Muscle of leg (tissue), 11 donors: Measurements from ENCODE around the gene MVK. TPM values are rescaled to one million over a fixed set of nuclear protein-coding genes. Genes with fewer than 3 reads are reported as not detected.

ENCODE experiments used
- DNase-seq: peaks from one replicate; pipeline ENCODE4 v3.0.0; 2013
- H3K27ac ChIP-seq: one replicate; pipeline ENCODE4 v1.5.1; 2013; ENCODE audit warnings: mild to moderate bottlenecking, low read length, control low read depth
- H3K27me3 ChIP-seq: one replicate; pipeline ENCODE4 v1.6.1; 2013; ENCODE audit warnings: low read length; ENCODE audit not compliant: control insufficient read depth, insufficient read depth
- H3K36me3 ChIP-seq: one replicate; pipeline ENCODE4 v1.6.1; 2013; ENCODE audit warnings: low read length; ENCODE audit not compliant: control insufficient read depth, insufficient read depth
- H3K4me1 ChIP-seq: one replicate; pipeline ENCODE4 v1.6.1; 2013; ENCODE audit warnings: low read length; ENCODE audit not compliant: control insufficient read depth, insufficient read depth
- H3K4me3 ChIP-seq: one replicate; pipeline ENCODE4 v1.5.1; 2013; ENCODE audit warnings: low read length, control low read depth
- H3K9me3 ChIP-seq: replicated peaks from 2 replicates; pipeline ENCODE4 v1.6.1; 2013; ENCODE audit warnings: low read depth, low read length; ENCODE audit not compliant: control insufficient read depth
- WGBS: methylation state at CpG from one replicate; pipeline ENCODE4 v1.1.5; 2013; ENCODE audit warnings: missing lambda C conversion rate; ENCODE audit not compliant: insufficient coverage; 5-methylcytosine and 5-hydroxymethylcytosine counted together
- polyA plus RNA-seq, 8 donors: library from polyadenylated mRNA; unstranded; fragments of 120-200 nt; gene quantifications; one replicate each; pipeline versions ENCODE4 v1.2.1 to v1.2.3, GENCODE V29; 2013; ENCODE audit warnings: inconsistent platforms in 1 of 8, low replicate concordance in 1 of 8; ENCODE audit not compliant: insufficient read length in 8 of 8, insufficient read depth in 1 of 8
- total RNA-seq: library from RNA; stranded (reverse); fragments of 120-200 nt; gene quantifications from one replicate; pipeline ENCODE4 v1.2.4, GENCODE V29; 2013

Gene MVK
- total and polyA plus RNA-seq, 9 donors = 12.6 to 18.4 (median 16.5) TPM

DNA sequence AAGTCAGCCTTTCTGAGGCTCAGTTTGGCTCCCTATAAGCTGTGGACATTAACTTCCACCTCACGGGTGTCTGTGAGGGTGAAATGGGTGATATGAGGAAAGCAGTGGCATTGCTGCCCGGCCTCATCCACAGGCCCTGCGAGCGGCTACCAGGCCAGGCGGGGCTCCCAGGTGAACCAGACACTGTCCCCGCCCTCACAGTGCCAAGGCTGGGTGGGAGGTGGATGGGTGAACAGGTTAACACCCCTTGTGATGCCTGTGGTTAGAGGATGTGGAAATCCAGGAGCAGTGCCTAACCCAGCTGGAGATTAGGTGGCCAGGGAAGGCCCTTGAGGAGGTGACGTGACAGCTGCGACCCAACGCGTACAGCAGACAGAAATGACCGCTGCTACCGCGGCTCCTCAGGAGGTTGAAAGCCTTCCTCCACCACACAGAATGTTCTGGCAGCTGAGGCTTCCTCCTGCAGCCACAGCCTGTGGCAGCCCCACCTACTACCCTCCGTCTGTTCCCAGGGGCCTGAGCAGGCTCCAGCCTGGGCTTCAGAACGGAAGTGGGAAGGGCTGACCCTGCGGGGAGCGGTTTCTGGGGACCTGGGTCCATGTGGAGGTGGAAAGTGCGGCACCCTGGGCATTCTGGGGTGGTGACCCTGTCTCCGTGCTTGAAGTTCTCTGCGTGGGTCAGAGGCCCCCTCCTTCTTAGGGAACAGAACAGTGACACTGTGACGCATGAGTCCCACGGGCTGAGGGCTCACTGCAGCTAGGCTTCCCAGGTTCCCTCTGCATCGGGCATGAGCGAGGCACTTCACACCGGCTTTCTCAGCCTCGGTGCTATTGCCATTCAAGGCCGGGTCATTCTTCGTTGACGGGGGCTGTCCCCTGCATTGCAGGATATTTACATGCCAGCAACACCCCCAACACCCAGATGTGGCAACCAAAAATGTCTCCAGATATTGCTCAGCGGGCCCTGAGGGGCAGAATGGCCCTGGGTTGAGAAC, 10.0 kb upstream of the MVK start:
- 84% methylated on average over 19 of the region's 30 CpGs for WGBS
- Histone ChIP-seq H3K36me3 (peaks cover 77% of the 10 kb centered on the region), H3K4me3 (no peak overlapping the region), H3K27ac (no peak overlapping the region), H3K27me3 (no peaks in the 10 kb centered on the region), H3K9me3 (no peaks in the 10 kb centered on the region), H3K4me1 (peaks cover 5% of the 10 kb centered on the region)
- DNase-seq = peak; percentile 34

DNA sequence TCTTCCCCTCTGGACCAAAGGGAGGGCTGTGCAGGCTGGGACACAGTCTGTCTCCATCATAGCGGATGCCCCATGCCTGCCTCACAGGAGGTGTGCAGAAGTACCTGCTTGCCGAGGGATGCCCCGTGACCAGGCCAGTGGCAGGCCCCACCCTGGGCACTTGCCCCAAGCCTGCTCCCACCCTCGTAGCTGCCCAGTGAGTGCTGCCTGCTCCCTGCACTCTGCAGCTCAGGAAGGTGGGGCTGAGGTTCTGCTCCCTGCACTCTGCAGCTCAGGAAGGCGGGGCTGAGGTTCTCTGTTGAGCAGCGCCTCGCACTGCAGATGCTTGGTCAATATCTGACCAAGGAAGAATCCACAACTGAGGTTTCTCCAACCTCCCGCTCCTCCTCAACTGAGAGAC, 7.2 kb upstream of the MVK start:
- H3K4me1 ChIP-seq = peaks cover 5% of the 10 kb centered on the region
- H3K9me3 ChIP-seq = no peaks in the 10 kb centered on the region
- H3K4me3 ChIP-seq = no peak overlapping the region
- no peak overlapping the region for H3K27ac ChIP-seq
- peaks cover 70% of the 10 kb centered on the region for H3K36me3 ChIP-seq
- 89% methylated on average over 8 of the region's 8 CpGs for WGBS
- no peak for DNase-seq
- H3K27me3 ChIP-seq = no peaks in the 10 kb centered on the region

DNA sequence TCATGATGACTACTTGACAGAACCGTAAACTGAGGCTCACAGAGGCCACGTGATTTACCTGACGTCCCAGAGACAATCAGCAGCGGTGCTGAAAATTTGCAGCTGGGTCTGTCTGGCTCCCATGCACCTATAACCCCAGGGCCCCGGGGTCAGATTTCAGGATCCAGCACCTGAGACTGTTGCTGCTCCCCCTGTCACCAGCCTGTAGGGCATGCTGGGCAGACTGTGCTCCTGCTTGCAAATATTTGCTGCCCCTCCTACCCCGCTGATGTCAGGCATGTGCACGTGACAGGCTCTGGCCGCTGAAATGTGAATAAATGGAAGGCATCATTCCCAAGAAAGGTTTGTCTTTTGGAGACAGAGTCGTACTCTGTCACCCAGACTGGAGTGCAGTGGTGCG, 6.3 kb upstream of the MVK start:
- no peak for DNase-seq
- H3K27me3 ChIP-seq = no peaks in the 10 kb centered on the region
- H3K4me1 ChIP-seq = peaks cover 5% of the 10 kb centered on the region
- H3K9me3 ChIP-seq = no peaks in the 10 kb centered on the region
- H3K4me3 ChIP-seq = no peak overlapping the region
- no peak overlapping the region for H3K27ac ChIP-seq
- 91% methylated on average over 9 of the region's 10 CpGs for WGBS
- peaks cover 61% of the 10 kb centered on the region for H3K36me3 ChIP-seq

DNA sequence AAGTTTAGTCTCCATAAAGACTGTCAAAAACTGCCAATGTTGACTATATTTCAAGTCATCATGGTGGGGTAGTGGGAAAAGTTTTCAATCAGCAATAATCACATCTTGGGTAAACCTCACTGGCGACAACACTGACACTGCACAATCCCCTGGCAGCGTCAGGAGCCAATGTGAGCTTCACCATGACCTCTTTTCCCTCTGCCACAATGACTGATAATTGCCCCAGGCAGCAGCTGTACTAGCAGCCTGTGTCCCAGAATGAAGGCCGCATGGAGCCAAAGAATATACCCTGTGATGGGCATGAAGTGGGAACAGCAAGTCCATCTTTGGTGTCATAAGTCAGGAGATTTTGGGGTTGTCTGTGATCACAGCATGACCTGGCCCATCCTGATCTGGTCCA, 5.6 kb upstream of the MVK start:
- no peaks in the 10 kb centered on the region for H3K27me3 ChIP-seq
- WGBS = no CpG with 5 or more reads among the region's 3 CpGs
- H3K36me3 ChIP-seq = peaks cover 55% of the 10 kb centered on the region

DNA sequence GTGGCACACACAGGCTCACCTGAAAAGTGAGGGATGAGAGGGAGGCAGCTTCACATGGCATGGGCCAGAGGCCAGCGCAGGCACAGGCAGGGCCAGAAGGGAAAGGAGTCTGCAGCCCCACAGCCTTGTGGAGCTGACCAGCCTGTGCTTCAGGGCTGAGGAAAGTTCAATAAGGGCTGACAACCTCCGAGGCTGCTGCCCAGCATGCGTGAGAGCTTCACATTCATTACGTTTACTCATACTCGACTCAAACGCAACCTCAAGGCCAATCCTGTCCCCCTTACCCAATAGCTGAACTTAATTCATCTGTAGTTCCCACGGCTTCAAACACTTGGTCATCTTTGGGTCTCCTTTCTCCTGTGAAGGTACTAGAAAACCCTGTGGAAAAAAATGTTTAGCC, 5.1 kb upstream of the MVK start:
- no peaks in the 10 kb centered on the region for H3K27me3 ChIP-seq
- DNase-seq = no peak
- H3K4me3 ChIP-seq = no peak overlapping the region
- 90% methylated on average over 7 of the region's 7 CpGs for WGBS
- peaks cover 10% of the 10 kb centered on the region for H3K4me1 ChIP-seq
- H3K36me3 ChIP-seq = peaks cover 50% of the 10 kb centered on the region
- no peak overlapping the region for H3K27ac ChIP-seq
- no peaks in the 10 kb centered on the region for H3K9me3 ChIP-seq

More for the DNA sequence above, 5.6 kb upstream of the MVK start:
- no peak for DNase-seq
- Histone ChIP-seq H3K4me3 (no peak overlapping the region), H3K27ac (no peak overlapping the region), H3K4me1 (peaks cover 11% of the 10 kb centered on the region), H3K9me3 (no peaks in the 10 kb centered on the region)

DNA sequence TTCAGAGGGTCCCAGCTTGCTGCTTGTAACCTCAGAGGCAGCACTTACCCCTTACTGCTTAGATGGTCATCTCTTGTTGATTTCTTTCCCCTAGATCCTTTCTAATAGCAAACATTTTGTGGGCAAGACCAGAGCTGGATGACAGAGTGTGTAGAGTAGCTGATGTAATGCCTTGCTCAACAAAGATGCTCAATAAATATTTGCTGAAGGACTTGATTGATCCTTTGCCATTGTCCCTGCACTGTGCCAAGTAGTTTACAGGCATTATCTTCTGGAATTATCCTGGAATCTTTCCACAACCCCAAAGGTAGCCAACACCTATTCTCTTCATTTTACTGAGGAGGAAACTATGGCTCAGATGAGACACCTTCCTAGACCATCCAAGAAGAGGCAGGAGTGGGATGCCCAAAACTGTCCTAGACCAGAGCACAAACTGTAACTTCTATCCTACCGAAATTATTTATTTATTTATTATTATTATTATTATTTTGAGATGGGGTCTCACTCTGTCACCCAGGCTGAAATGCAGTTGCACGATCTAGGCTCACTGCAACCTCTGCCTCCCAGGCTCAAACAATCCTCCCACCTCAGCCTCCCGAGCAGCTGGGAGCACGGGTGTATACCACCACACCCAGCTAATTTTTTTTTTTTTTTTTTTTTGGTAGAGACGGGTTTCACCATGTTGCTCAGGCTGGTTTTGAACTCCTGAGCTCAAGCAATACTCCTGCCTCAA, 1.7 kb upstream of the MVK start:
- no peak overlapping the region for H3K4me3 ChIP-seq
- WGBS = no CpG with 5 or more reads among the region's 5 CpGs

DNA sequence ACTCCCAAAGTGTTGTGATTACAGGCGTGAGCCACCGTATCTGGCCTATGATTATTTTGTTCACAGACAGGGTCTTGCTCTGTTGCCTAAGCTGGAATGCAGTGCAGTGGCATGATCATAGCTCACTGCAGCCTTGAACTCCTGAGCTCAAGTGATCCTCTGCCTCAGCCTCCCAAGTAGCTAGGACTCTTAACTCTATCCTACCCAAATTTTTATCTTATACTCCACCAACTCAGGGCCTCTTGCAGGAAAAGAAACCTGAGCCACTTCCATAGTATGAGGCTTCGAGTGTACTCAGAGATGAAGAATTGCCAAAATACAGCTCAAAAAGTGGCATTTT, 1.1 kb upstream of the MVK start:
- Histone ChIP-seq H3K4me1 (peaks cover 17% of the 10 kb centered on the region), H3K36me3 (peaks cover 38% of the 10 kb centered on the region), H3K27ac (peak overlapping the region; percentile 83), H3K27me3 (no peaks in the 10 kb centered on the region), H3K4me3 (peak overlapping the region; percentile 89), H3K9me3 (no peaks in the 10 kb centered on the region)
- whole genome bisulfite sequencing = 88% methylated on average over 2 of the region's 3 CpGs
- no peak for DNase-seq

More for the DNA sequence above, 1.7 kb upstream of the MVK start:
- Histone ChIP-seq H3K9me3 (no peaks in the 10 kb centered on the region), H3K4me1 (peaks cover 17% of the 10 kb centered on the region), H3K36me3 (peaks cover 37% of the 10 kb centered on the region), H3K27ac (no peak overlapping the region), H3K27me3 (no peaks in the 10 kb centered on the region)
- no peak for DNase-seq

DNA sequence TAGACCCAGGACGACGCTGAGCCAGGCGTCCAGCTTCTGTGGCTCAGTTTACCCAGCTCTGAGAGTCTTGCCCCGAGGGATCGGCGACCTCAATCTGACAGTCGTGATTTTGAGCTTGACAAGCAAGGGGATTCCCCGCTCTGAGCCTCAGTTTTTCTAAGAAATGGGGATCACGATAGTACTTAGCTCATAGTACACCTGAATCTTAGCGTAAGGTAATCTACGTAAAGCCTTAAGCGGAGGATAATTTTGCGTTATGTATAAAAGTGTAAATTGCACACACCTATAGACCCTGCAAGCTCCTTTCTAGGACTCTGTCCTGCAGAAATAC, 285 bp downstream of the MVK start:
- Histone ChIP-seq H3K4me1 (peaks cover 17% of the 10 kb centered on the region), H3K27ac (no peak overlapping the region), H3K27me3 (no peaks in the 10 kb centered on the region), H3K9me3 (no peaks in the 10 kb centered on the region), H3K36me3 (peaks cover 45% of the 10 kb centered on the region), H3K4me3 (peak overlapping the region; percentile 89)
- WGBS = 3% methylated on average over 9 of the region's 13 CpGs
- no peak for DNase-seq

DNA sequence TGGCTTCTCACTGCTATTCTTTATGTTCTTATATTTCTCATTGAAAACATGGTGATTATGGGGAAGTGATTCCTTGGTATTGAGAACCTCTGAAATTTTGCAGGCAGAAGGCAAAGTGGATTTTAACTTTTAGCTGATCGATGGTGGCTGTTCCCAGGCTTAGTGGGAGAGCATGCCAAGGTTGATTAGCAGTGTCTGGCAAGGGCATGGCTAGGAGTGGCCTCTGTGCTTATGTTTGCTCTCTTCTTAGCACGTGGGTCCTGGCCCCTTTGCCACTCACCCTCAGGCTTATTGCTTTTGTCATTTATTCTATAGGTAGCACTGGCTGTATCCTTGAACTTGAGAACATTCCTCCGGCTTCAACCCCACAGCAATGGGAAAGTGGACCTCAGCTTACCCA, 2.1 kb downstream of the MVK start:
- DNase-seq = no peak
- H3K36me3 ChIP-seq = peaks cover 50% of the 10 kb centered on the region

DNA sequence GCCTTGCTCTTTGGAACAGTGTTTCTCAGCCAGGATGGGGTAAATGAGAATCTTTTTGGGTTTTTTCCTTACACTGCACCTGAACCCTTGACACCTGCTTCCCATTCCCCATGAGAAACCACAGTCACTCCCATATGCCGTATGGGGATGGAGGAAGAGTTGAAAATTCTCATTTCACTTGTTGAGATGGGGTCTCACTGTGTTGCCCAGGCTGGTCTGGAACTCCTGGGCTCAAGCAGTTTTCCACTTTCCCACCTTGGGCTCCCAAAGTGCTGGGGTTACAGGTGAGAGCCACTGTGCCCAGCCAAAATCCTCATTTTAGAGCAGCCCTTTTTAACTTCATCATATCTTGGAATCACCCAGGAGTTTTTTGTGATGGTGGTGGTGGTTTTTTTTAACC, 3.7 kb downstream of the MVK start:
- Histone ChIP-seq H3K27ac (no peak overlapping the region), H3K9me3 (no peaks in the 10 kb centered on the region), H3K4me1 (peaks cover 16% of the 10 kb centered on the region), H3K36me3 (peaks cover 66% of the 10 kb centered on the region), H3K27me3 (no peaks in the 10 kb centered on the region), H3K4me3 (no peak overlapping the region)
- DNase-seq = no peak
- no CpG with 5 or more reads among the region's 1 CpG for WGBS

More for the DNA sequence above, 2.1 kb downstream of the MVK start:
- whole genome bisulfite sequencing = 82% methylated on average over 2 of the region's 3 CpGs
- no peak overlapping the region for H3K4me3 ChIP-seq
- peaks cover 17% of the 10 kb centered on the region for H3K4me1 ChIP-seq
- no peaks in the 10 kb centered on the region for H3K27me3 ChIP-seq
- H3K9me3 ChIP-seq = no peaks in the 10 kb centered on the region
- no peak overlapping the region for H3K27ac ChIP-seq
